H9 (cell line): ENCODE measurements around the gene VEGFC. TPM values are rescaled to one million over a fixed set of nuclear protein-coding genes. Genes with fewer than 3 reads are reported as not detected.

Source experiments
- DNase-seq: peaks from one replicate; pipeline ENCODE4 v3.0.0-alpha.2; 2017
- H2AFZ ChIP-seq: one replicate; pipeline ENCODE4 v1.6.1; 2013; ENCODE audit warnings: mild to moderate bottlenecking, low read length, control low read depth, moderate library complexity
- H2AK5ac ChIP-seq: 2 replicates; pipeline ENCODE4 v1.6.1; 2013; ENCODE audit warnings: low read length, control low read depth, mixed read lengths; ENCODE audit not compliant: insufficient read length
- H2BK120ac ChIP-seq: one replicate; pipeline ENCODE4 v1.6.1; 2013; ENCODE audit warnings: low read depth, mild to moderate bottlenecking, low read length, control low read depth, inconsistent platforms; ENCODE audit not compliant: poor library complexity, severe bottlenecking
- H2BK12ac ChIP-seq: 2 replicates; pipeline ENCODE4 v1.6.1; 2013; ENCODE audit warnings: low read length, control low read depth, mixed read lengths, low read depth; ENCODE audit not compliant: insufficient read length
- H2BK15ac ChIP-seq: 2 replicates; pipeline ENCODE4 v1.6.1; 2013; ENCODE audit warnings: low read depth, low read length, control low read depth
- H2BK20ac ChIP-seq: one replicate; pipeline ENCODE4 v1.6.1; 2013; ENCODE audit warnings: low read depth, mild to moderate bottlenecking, low read length, control low read depth, inconsistent platforms; ENCODE audit not compliant: poor library complexity, severe bottlenecking
- H2BK5ac ChIP-seq: 2 replicates; pipeline ENCODE4 v1.6.1; 2013; ENCODE audit warnings: low read length, control low read depth, mixed read lengths; ENCODE audit not compliant: insufficient read length
- H3K14ac ChIP-seq: 2 replicates; pipeline ENCODE4 v1.6.1; 2013; ENCODE audit warnings: low read length, control low read depth; ENCODE audit not compliant: insufficient read depth
- H3K18ac ChIP-seq: 2 replicates; pipeline ENCODE4 v1.6.1; 2013; ENCODE audit warnings: low read depth, mild to moderate bottlenecking, mixed read lengths, low read length, control low read depth; ENCODE audit not compliant: insufficient read length
- H3K23ac ChIP-seq: 2 replicates; pipeline ENCODE4 v1.6.1; 2013; ENCODE audit warnings: low read length, control low read depth, mixed read lengths, low read depth; ENCODE audit not compliant: insufficient read length
- H3K23me2 ChIP-seq: 2 replicates; pipeline ENCODE4 v1.6.1; 2013; ENCODE audit warnings: low read depth, mild to moderate bottlenecking, mixed read lengths, low read length, control low read depth; ENCODE audit not compliant: insufficient read length, poor library complexity, severe bottlenecking
- H3K27ac ChIP-seq: 2 replicates; pipeline ENCODE4 v1.5.1; 2013; ENCODE audit warnings: low read length, control low read depth, mixed read lengths, low read depth; ENCODE audit not compliant: insufficient read length
- H3K27me3 ChIP-seq: 2 replicates; pipeline ENCODE4 v1.6.1; 2013; ENCODE audit warnings: low read length, control low read depth, inconsistent platforms; ENCODE audit not compliant: insufficient read depth
- H3K4ac ChIP-seq: 2 replicates; pipeline ENCODE4 v1.6.1; 2013; ENCODE audit warnings: low read depth, mild to moderate bottlenecking, control low read depth, inconsistent platforms, low read length, moderate library complexity
- H3K4me1 ChIP-seq: 2 replicates; pipeline ENCODE4 v1.6.1; 2013; ENCODE audit warnings: low read length, control low read depth, inconsistent platforms; ENCODE audit not compliant: insufficient read depth
- H3K4me2 ChIP-seq: 2 replicates; pipeline ENCODE4 v1.6.1; 2013; ENCODE audit warnings: low read length, control low read depth, mixed read lengths; ENCODE audit not compliant: insufficient read length, insufficient read depth
- H3K56ac ChIP-seq: 2 replicates; pipeline ENCODE4 v1.6.1; 2013; ENCODE audit warnings: low read depth, mild to moderate bottlenecking, mixed read lengths, low read length, control low read depth; ENCODE audit not compliant: insufficient read length
- H3K79me1 ChIP-seq: 2 replicates; pipeline ENCODE4 v1.6.1; 2013; ENCODE audit warnings: low read depth, mild to moderate bottlenecking, moderate library complexity, low read length, control low read depth, inconsistent platforms; ENCODE audit not compliant: insufficient read depth, poor library complexity, severe bottlenecking
- H3K79me2 ChIP-seq: 2 replicates; pipeline ENCODE4 v1.6.1; 2013; ENCODE audit warnings: low read length, control low read depth, inconsistent platforms; ENCODE audit not compliant: insufficient read depth
- H3K9ac ChIP-seq: 2 replicates; pipeline ENCODE4 v1.6.1; 2013; ENCODE audit warnings: low read length, control low read depth, mixed read lengths; ENCODE audit not compliant: insufficient read length; ENCODE audit errors: extremely low read depth
- H3K9me3 ChIP-seq: one replicate; pipeline ENCODE4 v1.6.1; 2013; ENCODE audit warnings: low read depth, low read length, inconsistent platforms; ENCODE audit not compliant: control insufficient read depth
- H3T11ph ChIP-seq: one replicate; pipeline ENCODE4 v1.6.1; 2013; ENCODE audit warnings: mild to moderate bottlenecking, low read length, control low read depth, inconsistent platforms
- H4K20me1 ChIP-seq: one replicate; pipeline ENCODE4 v1.6.1; 2013; ENCODE audit not compliant: control insufficient read depth, insufficient read length, insufficient read depth
- H4K5ac ChIP-seq: 2 replicates; pipeline ENCODE4 v1.6.1; 2013; ENCODE audit warnings: low read depth, mild to moderate bottlenecking, mixed read lengths, low read length, control low read depth; ENCODE audit not compliant: insufficient read length
- H4K8ac ChIP-seq: replicated peaks from 2 replicates; pipeline ENCODE4 v1.6.1; 2013; ENCODE audit warnings: low read length, control low read depth, mixed read lengths, low read depth; ENCODE audit not compliant: insufficient read length
- H4K91ac ChIP-seq: 2 replicates; pipeline ENCODE4 v1.6.1; 2013; ENCODE audit warnings: low read depth, mild to moderate bottlenecking, moderate library complexity, mixed read lengths, low read length, control low read depth; ENCODE audit not compliant: insufficient read length
- H3K27ac Mint-ChIP-seq, 3 experiments: 2 replicates in 2 of 3; 3 replicates in 1 of 3; pipeline ENCODE4 v1.8.0; 2020 to 2021; ENCODE audit warnings: mixed read lengths in 3 of 3, mild to moderate bottlenecking in 1 of 3, moderate library complexity in 1 of 3
- H3K27me3 Mint-ChIP-seq: 2 replicates; pipeline ENCODE4 v1.8.0; 2021; ENCODE audit warnings: low read depth, mild to moderate bottlenecking, moderate library complexity, mixed read lengths
- H3K36me3 Mint-ChIP-seq, 3 experiments: 2 replicates in 2 of 3; 3 replicates in 1 of 3; pipeline ENCODE4 v1.8.0; 2020 to 2021; ENCODE audit warnings: low read depth in 3 of 3, mixed read lengths in 3 of 3; ENCODE audit not compliant: insufficient read depth in 1 of 3
- H3K4me1 Mint-ChIP-seq, 2 experiments: 2 replicates each; pipeline ENCODE4 v1.8.0; 2020; ENCODE audit warnings: mixed read lengths in 2 of 2
- H3K4me3 Mint-ChIP-seq, 2 experiments: 2 replicates in 1 of 2; 3 replicates in 1 of 2; pipeline ENCODE4 v1.8.0; 2020 to 2021; ENCODE audit warnings: mild to moderate bottlenecking in 2 of 2, mixed read lengths in 2 of 2, moderate library complexity in 1 of 2
- H3K9me3 Mint-ChIP-seq, 2 experiments: 2 replicates in 1 of 2; 3 replicates in 1 of 2; pipeline ENCODE4 v1.8.0; 2020; ENCODE audit warnings: mild to moderate bottlenecking in 2 of 2, mixed read lengths in 2 of 2, moderate library complexity in 1 of 2
- CTCF ChIP-seq: fragments of 200-600 bp; sonication (generic); conservative IDR thresholded peaks from 3 replicates; pipeline ENCODE4 v1.8.0; 2021; ENCODE audit warnings: antibody characterized with exemption, mild to moderate bottlenecking
- WGBS: extraction: QIAGEN DNeasy Blood & Tissue Kit; methylation state at CpG from one replicate; pipeline ENCODE4 v1.1.7; 2013; ENCODE audit warnings: missing lambda C conversion rate, low lambda C conversion rate, mixed read lengths; ENCODE audit not compliant: insufficient read length; ENCODE audit errors: extremely low coverage; 5-methylcytosine and 5-hydroxymethylcytosine counted together
- total RNA-seq: library from RNA; stranded (reverse); gene quantifications from 2 replicates; pipeline ENCODE4 v1.2.1, GENCODE V29; 2021

Gene VEGFC
- total RNA-seq, 1 experiment from 2014 or later: 0.46 TPM

DNA sequence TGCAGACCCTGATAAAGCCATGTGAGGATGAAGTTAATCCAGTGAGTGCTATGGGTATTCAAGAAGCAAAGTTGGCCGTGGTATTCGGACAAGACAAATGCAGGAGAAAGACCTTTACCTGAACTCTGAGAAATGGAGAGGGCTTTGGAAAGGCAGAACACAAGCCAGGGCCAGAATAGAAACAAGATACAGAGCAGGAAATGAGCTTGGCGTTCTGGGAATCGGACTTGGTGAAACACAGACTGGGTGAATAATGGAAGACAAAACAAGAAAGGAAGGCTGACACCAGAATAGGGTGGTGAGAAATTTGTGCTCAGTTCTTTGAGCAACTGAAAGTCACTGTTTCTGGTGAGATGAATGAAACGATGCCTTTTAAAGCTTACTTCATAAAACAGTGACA, 83.3 kb downstream of the VEGFC start:
- Histone ChIP-seq H3K4me2 (no peak overlapping the region), H3K27me3 (no peaks in the 10 kb centered on the region), H2BK120ac (no peak overlapping the region), H3K18ac (no peak overlapping the region), H3K79me2 (no peaks in the 10 kb centered on the region), H3K79me1 (no peaks in the 10 kb centered on the region), H2BK12ac (no peak overlapping the region), H3K56ac (no peak overlapping the region), H4K8ac (no peak overlapping the region), H4K91ac (no peak overlapping the region), H3K9me3 (no peaks in the 10 kb centered on the region), H4K5ac (no peak overlapping the region), H3K4ac (no peak overlapping the region), H3T11ph (no peak overlapping the region), H2AK5ac (no peak overlapping the region), H3K23me2 (no peaks in the 10 kb centered on the region), H3K9ac (no peak overlapping the region), H3K23ac (no peak overlapping the region), H2BK5ac (no peak overlapping the region), H2BK20ac (no peak overlapping the region), H2AFZ (no peak overlapping the region), H2BK15ac (no peak overlapping the region), H4K20me1 (no peaks in the 10 kb centered on the region), H3K27ac (no peak overlapping the region), H3K14ac (no peak overlapping the region), H3K4me1 (no peaks in the 10 kb centered on the region)
- Mint-ChIP-seq H3K27ac (no peak overlapping the region), H3K36me3 (peaks cover 0 to 10% (median 5%) of the 10 kb centered on the region in 3 experiments; a peak in 6 of 7 replicates), H3K4me1 (no peaks in the 10 kb centered on the region), H3K27me3 (peaks cover 1% of the 10 kb centered on the region; the same call in 1 of the 2 replicates), H3K4me3 (no peak overlapping the region), H3K9me3 (peaks cover 8 to 9% of the 10 kb centered on the region in 2 experiments)
- no peak for DNase-seq
- no peak for TF ChIP-seq CTCF
- WGBS: no CpG with 5 or more reads among the region's 5 CpGs
